ENCODE data around the gene ZFP57. TPM values are rescaled to one million over a fixed set of nuclear protein-coding genes. Genes with fewer than 3 reads are reported as not detected.

The ZFP57 gene
- 10 to 100 TPM in 1 of 3 donors, 1 to 10 TPM in 1, not detected in 1; 2.9 to 12.8 TPM for total RNA-seq
- total RNA-seq (2013): 4.2 TPM

DNA sequence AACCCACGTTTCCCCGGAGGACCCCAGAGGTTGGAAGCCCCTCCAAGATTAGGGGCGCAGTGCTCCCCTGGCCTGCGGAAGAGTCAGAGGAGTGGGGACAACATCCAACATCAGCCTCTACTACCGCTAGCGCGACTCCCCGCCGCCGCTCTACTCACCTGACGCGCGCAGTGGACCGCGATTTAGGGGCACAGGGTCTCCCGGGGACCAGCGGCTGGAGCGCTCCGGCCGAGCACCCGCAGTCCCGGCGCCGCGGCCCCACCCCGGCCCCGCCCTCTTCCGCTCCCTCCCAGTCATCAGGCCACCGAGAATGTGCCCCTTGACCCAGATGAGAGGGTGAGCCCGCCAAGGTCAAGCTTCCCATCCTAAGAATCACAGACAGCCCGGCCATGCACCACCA is at the start of gene ZFP57:
Gene ZFP57, minus strand, starts transcription at position 249 of the 400 bp plus-strand sequence. CDS start 4,149 bp downstream, outside the sequence.
- intact Hi-C loops (cut with micrococcal nuclease): no loop called here
- ATAC-seq (peak in 1 of 3 donors; percentile 42), DNase-seq (no peak)
- H3K27ac Mint-ChIP-seq: peak within 1 kb of the TSS in 1 of 2 donors; percentile 60
- H3K4me1 Mint-ChIP-seq: peaks cover 10 to 11% of the 10 kb centered on the region in 2 donors
- H3K36me3 ChIP-seq (ENCODE audit: control insufficient read depth, insufficient read depth, low read length): no peaks in the 10 kb centered on the region
- H3K4me1 ChIP-seq (ENCODE audit: control insufficient read depth, insufficient read depth, low read length): peaks cover 4% of the 10 kb centered on the region
- H3K9me3 Mint-ChIP-seq: no peaks in the 10 kb centered on the region
- no peaks in the 10 kb centered on the region for H3K27me3 ChIP-seq (ENCODE audit: control insufficient read depth, insufficient read depth, low read length)
- H3K27ac ChIP-seq (ENCODE audit: low read length): peak within 1 kb of the TSS; percentile 29
- TF ChIP-seq, protein P1, sequence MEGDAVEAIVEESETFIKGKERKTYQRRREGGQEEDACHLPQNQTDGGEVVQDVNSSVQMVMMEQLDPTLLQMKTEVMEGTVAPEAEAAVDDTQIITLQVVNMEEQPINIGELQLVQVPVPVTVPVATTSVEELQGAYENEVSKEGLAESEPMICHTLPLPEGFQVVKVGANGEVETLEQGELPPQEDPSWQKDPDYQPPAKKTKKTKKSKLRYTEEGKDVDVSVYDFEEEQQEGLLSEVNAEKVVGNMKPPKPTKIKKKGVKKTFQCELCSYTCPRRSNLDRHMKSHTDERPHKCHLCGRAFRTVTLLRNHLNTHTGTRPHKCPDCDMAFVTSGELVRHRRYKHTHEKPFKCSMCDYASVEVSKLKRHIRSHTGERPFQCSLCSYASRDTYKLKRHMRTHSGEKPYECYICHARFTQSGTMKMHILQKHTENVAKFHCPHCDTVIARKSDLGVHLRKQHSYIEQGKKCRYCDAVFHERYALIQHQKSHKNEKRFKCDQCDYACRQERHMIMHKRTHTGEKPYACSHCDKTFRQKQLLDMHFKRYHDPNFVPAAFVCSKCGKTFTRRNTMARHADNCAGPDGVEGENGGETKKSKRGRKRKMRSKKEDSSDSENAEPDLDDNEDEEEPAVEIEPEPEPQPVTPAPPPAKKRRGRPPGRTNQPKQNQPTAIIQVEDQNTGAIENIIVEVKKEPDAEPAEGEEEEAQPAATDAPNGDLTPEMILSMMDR (IDR thresholded peaks at IDR 0.05): no peak
- H3K9me3 ChIP-seq (ENCODE audit: control insufficient read depth, insufficient read depth, low read length): no peaks in the 10 kb centered on the region
- H3K27me3 Mint-ChIP-seq (ENCODE audit: low read depth in 2 of 2): peaks cover 0 to 2% of the 10 kb centered on the region in 2 donors
- H3K4me3 ChIP-seq (ENCODE audit: low read length): peak within 1 kb of the TSS; percentile 45
- peak within 1 kb of the TSS; percentile 87 for H3K4me3 Mint-ChIP-seq
- H3K36me3 Mint-ChIP-seq: no peaks in the 10 kb centered on the region
- WGBS (ENCODE audit: insufficient coverage): 48% methylated on average over 31 of the region's 31 CpGs

DNA sequence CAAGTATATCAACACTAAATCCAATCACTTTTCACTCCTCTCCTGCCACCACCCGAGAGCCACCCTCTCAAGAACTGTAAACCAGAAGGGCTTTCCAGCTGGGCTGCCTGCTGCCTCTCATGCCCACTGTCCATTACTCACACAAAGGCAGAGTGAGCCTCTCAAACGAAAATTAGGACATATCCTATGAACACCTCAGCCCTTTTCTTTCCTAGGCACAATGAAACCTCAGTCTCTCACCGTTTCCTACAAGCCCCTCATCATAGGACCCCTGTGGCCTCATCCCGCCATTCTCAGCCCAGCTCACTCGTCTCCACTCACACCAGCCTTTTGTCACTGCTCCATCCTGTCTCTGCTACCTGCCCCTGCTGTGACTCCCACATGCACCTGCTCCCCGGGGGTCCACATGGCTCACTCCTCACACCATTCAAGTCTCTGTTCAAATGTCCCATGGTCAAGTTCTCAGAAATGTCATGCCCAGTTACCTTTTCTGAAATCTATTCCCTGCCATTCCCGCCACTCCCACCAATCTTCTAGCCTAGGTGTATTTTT is 49.7 kb upstream of the ZFP57 start:
- TF ChIP-seq, protein P1 (IDR thresholded peaks at IDR 0.05): no peak
- H3K36me3 Mint-ChIP-seq: peaks cover 28% of the 10 kb centered on the region
- peak overlapping the region; percentile 69 to 79 for H3K27ac Mint-ChIP-seq
- peaks cover 65 to 67% of the 10 kb centered on the region in 2 donors for H3K4me1 Mint-ChIP-seq
- DNase-seq: no peak
- H3K9me3 ChIP-seq (ENCODE audit: control insufficient read depth, insufficient read depth, low read length): no peaks in the 10 kb centered on the region
- ATAC-seq: peak in 2 of 3 donors; percentile 12 to 26
- peaks cover 34% of the 10 kb centered on the region for H3K4me1 ChIP-seq (ENCODE audit: control insufficient read depth, insufficient read depth, low read length)
- peak overlapping the region; percentile 63 for H3K4me3 Mint-ChIP-seq
- peak overlapping the region; percentile 34 for H3K27ac ChIP-seq (ENCODE audit: low read length)
- H3K27me3 Mint-ChIP-seq (ENCODE audit: low read depth in 2 of 2): no peaks in the 10 kb centered on the region
- H3K27me3 ChIP-seq (ENCODE audit: control insufficient read depth, insufficient read depth, low read length): no peaks in the 10 kb centered on the region
- H3K36me3 ChIP-seq (ENCODE audit: control insufficient read depth, insufficient read depth, low read length): peaks cover 25% of the 10 kb centered on the region
- 68% methylated on average over 6 of the region's 7 CpGs for WGBS (ENCODE audit: insufficient coverage)
- no peaks in the 10 kb centered on the region for H3K9me3 Mint-ChIP-seq
- intact Hi-C loops (cut with micrococcal nuclease): no loop called here
- H3K4me3 ChIP-seq (ENCODE audit: low read length): no peak overlapping the region

GRCh38 chr6:29729774-29730328 is 48.9 kb upstream of the ZFP57 start:
- TF ChIP-seq, protein P1 (IDR thresholded peaks at IDR 0.05): no peak
- Histone ChIP-seq H3K36me3 (ENCODE audit: control insufficient read depth, insufficient read depth, low read length) (peaks cover 33% of the 10 kb centered on the region), H3K27ac (ENCODE audit: low read length) (peak overlapping the region; percentile 34), H3K27me3 (ENCODE audit: control insufficient read depth, insufficient read depth, low read length) (no peaks in the 10 kb centered on the region), H3K4me3 (ENCODE audit: low read length) (no peak overlapping the region), H3K9me3 (ENCODE audit: control insufficient read depth, insufficient read depth, low read length) (no peaks in the 10 kb centered on the region), H3K4me1 (ENCODE audit: control insufficient read depth, insufficient read depth, low read length) (peaks cover 42% of the 10 kb centered on the region)
- WGBS (ENCODE audit: insufficient coverage): 90% methylated on average over 6 of the region's 6 CpGs
- ATAC-seq (no peak), DNase-seq (no peak)
- no peaks in the 10 kb centered on the region for H3K9me3 Mint-ChIP-seq
- intact Hi-C loops (cut with micrococcal nuclease): loop anchor here (10.0 kb wide), 1 partner anchor 215 kb away; the partner anchor contains the start of gene HLA-A
- peak overlapping the region; percentile 69 to 79 for H3K27ac Mint-ChIP-seq
- peak overlapping the region; percentile 53 for H3K4me3 Mint-ChIP-seq
- peaks cover 28% of the 10 kb centered on the region for H3K36me3 Mint-ChIP-seq
- peaks cover 66 to 71% of the 10 kb centered on the region in 2 donors for H3K4me1 Mint-ChIP-seq
- H3K27me3 Mint-ChIP-seq (ENCODE audit: low read depth in 2 of 2): no peaks in the 10 kb centered on the region

All from natural killer cell (primary cell).